GM08714 (cell line): ENCODE results near the gene SLC45A3.
"Not testable (repeated sequence)": the region's sequence is repeated elsewhere in the genome, so short reads cannot be mapped to it uniquely, and the experiment has no call there.

Source experiments
- H3K4me3 ChIP-seq: fragments of 200-500 bp; sonication (Bioruptor generic); 2 replicates; pipeline ENCODE4 v1.5.1; 2014; ENCODE audit warnings: mild to moderate bottlenecking, low read length, inconsistent platforms
- ZNF274 ChIP-seq: IDR thresholded peaks from 2 replicates; pipeline ENCODE4 v1.6.1; 2012; ENCODE audit warnings: mild to moderate bottlenecking, low read depth, low read length

The SLC45A3 gene, protein sequence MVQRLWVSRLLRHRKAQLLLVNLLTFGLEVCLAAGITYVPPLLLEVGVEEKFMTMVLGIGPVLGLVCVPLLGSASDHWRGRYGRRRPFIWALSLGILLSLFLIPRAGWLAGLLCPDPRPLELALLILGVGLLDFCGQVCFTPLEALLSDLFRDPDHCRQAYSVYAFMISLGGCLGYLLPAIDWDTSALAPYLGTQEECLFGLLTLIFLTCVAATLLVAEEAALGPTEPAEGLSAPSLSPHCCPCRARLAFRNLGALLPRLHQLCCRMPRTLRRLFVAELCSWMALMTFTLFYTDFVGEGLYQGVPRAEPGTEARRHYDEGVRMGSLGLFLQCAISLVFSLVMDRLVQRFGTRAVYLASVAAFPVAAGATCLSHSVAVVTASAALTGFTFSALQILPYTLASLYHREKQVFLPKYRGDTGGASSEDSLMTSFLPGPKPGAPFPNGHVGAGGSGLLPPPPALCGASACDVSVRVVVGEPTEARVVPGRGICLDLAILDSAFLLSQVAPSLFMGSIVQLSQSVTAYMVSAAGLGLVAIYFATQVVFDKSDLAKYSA

GRCh38 chr1:205680073-205680851 lies at the start of gene SLC45A3:
SLC45A3 (minus strand) TSS chr1:205680509; CDS start chr1:205664656, 15,853 bp downstream.
- TF ChIP-seq ZNF274: no peak

DNA sequence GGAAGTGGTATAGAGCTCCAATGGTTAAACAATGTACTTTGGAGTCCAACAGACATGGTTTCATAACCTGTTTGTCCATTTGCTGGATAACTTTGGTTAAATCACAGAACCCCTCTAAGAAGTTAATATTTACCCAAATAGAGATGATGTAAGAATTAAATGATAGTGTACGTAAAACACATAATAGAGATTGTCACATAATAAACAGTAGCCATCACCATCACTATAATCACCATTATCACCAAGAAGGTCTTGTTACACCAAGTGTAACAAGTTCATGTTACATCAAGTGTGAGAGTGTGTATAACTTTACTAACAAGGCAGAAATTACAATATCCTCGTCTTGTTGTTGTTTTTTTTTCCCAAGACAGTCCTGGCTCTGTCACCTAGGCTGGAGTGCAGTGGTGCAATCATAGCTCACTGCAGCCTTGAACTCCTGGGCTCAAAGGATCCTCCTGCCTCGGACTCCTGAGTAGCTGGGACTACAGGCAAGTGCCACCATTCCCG lies 46.4 kb upstream of the SLC45A3 start:
- no peak overlapping the region for H3K4me3 ChIP-seq
- no peak for TF ChIP-seq ZNF274

More at GRCh38 chr1:205680073-205680851, at the start of gene SLC45A3:
- H3K4me3 ChIP-seq: peak within 1 kb of the TSS; percentile 54; the same call in 1 of the 2 replicates

DNA sequence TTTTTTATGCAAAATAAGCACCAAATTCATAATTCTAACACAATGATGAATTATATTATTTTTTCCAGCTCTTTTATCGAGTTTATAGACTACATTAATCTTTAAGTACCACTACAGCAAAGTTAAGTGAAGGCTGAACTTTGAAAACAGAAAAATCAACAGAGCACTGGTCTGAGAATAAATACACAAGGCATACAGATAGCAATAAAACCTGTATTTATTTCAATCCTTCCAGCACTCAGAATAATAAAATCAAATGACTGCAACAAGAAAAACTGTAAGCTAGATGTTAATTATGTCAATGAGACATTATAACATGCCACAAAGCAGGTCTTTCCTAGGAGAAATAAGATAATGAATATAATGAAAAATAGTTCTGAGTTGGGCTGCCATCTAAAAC lies 45.2 kb upstream of the SLC45A3 start:
- H3K4me3 ChIP-seq: no peak overlapping the region
- no peak for TF ChIP-seq ZNF274

DNA sequence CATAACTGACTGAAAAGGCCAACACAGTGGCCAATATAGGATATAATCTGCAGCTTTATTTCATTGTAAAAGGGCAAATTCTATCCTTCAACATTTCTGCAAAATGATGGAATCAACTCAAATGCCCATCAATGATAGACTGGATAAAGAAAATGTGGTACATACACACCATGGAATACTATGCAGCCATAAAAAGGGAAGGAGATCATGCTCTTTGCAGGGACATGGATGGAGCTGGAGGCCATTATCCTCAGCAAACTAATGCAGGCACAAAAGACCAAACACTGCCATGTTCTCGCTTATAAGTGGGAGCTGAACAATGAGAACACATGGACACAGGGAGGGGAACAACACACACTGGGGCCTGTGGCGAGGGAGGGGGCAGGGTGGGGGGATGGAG lies 40.4 kb upstream of the SLC45A3 start:
- not testable (repeated sequence) for H3K4me3 ChIP-seq

- no peak for TF ChIP-seq ZNF274
These were observed 39.5 kb upstream of the SLC45A3 start for GRCh38 chr1:205719762-205720161.

DNA sequence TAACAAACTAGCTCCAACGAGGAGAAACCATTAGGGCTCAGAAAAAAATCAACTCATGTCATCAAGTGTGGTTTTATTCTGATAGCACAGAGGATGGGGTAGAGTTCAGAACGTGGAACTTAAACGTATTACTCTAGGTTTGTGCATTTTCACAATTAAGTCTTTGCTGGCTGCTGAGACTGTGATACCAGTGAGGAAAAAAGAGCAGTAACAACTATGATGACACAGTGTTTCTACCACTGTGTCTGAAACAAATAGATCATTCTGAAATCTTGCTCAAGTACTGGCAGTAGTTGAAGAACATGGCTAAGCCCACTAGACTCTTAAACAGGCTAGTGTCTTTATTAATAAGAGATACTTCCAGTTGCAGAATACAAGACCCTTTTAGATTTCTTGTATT lies 38.7 kb upstream of the SLC45A3 start:
- TF ChIP-seq ZNF274: no peak
- H3K4me3 ChIP-seq: no peak overlapping the region

More at GRCh38 chr1:205719762-205720161, 39.5 kb upstream of the SLC45A3 start:
- H3K4me3 ChIP-seq: no peak overlapping the region

DNA sequence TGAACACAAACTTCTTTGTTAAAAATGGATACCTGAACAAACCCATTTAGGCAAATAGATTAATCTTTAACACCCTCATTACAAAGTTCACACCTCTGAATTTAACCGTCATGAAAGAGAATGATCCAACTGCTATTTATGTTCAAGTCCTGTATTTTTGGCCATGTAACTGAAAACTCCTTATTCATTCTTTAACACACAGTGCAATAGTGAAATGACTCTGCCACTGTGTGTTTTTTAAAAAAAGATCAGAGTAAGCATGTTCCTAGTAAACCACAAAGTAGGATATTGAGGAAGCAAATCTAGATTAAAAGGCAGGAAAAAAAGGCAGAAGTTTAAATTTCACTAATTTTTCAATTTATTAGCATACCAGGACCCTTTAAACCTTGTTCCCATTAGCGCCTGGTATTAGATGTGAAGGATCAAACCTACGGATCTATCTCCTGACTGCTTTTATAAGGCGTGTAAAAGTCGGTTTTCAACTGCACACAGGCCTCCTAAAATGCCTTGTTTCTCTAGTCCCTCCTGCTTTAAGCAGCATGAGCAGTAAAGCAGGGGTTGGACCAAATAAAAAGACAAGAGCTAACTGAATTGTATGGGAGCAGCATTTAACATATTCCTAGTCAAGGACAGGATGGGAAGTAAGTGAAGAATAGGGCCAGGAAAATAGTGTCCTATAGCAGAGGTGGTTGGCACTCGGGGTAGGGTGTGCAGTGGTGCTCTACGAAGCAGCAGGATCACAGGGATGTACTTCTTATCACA lies 36.2 kb upstream of the SLC45A3 start:
- no peak overlapping the region for H3K4me3 ChIP-seq
- TF ChIP-seq ZNF274: no peak

- no peak for TF ChIP-seq ZNF274
- H3K4me3 ChIP-seq: no peak overlapping the region
These were observed 35.3 kb upstream of the SLC45A3 start for GRCh38 chr1:205715628-205716027.

- H3K4me3 ChIP-seq: no peak overlapping the region
- TF ChIP-seq ZNF274: no peak
These were observed 34.6 kb upstream of the SLC45A3 start for GRCh38 chr1:205714906-205715246.

DNA sequence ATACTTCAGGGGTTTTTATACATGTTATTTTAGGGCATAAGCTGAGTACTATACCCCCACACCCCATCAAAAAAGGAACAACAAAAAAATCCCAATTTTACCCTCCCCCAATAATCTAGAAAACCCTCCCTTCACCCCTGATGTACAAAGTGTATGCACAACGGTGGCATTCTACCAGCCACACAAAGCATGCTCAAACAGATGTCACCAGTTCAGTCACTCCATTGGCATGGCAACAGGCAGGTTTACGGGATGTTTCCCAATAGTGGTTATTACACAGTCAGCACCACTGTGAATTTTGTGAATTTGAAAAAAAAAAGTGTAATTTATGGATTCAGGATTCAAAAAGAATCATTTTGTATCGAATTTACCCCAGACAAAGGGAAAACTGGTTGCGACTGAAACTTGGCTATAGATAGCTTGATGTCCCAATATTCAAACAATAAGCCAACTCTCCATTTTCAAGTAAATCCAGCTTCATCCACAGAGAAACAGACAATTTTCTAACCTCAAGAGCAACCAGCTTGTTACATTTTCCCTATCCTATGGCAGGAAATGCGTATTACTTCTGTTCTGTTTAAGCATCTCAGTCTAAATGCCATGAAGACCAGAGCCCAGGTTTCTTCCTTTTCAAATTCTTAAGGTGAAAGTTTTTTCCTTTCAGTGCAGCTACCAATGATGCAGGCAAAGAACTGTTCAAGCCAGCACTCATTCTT lies 34.0 kb upstream of the SLC45A3 start:
- TF ChIP-seq ZNF274: no peak
- H3K4me3 ChIP-seq: no peak overlapping the region

DNA sequence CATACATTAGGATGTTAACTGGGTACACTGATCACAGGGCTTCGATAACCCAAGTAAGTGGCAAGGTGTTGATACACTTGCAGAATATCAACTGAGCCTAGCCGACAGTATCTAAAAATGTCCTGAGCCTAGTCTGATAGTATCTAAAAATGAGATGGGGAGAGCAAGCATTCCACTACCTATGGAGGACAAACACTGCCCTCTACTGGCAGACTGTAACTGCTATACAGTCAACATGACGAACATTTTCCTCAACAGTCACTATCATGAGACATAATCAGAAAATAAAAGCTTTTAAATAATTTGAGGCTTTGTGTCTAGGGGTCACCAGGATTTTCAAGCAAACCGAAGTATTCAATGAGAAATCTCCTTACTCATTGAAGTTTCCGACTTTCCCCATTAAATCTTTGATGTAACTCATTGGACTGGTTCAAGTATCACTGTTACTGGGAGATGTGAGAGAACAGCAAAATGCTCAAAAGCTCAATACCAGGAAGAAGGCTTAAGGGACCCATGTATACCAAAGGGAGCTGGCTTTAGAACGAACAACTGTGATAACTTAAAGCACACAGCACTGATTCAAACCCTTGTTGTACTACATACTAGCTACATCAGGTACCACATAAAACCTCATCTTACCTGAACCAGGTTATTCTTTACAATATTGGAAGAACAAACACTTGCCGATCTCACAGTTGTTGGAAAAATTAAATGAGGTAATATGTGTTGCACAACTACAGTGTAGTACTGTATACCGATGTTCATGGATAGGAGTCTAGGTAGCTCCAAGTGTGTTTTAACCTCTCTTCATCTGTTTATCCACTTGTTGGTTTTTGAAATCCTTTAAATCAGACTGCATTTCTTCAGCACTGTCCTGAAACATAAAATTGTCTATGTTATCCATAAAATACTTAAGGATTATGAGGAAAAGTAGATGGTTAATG lies 31.1 kb upstream of the SLC45A3 start:
- no peak for TF ChIP-seq ZNF274

More for the DNA sequence above, 31.1 kb upstream of the SLC45A3 start:
- H3K4me3 ChIP-seq: no peak overlapping the region
